Right cardiac atrium (tissue), 5 donors: Measurements from ENCODE around the gene FAM117A. TPM values are rescaled to one million over a fixed set of nuclear protein-coding genes. Genes with fewer than 3 reads are reported as not detected.
A peak's percentile ranks its signal among the peaks of the same experiment; 100 is the strongest.
"Not testable (repeated sequence)": the region's sequence is repeated elsewhere in the genome, so short reads cannot be mapped to it uniquely, and the experiment has no call there.

Experiments
- ATAC-seq, 2 donors: fragments of 200-7000 bp; cut with Tn5 transposase; one replicate each; pipeline versions ENCODE4 v1.8.0 to v1.9.1; 2020; ENCODE audit warnings: moderate library complexity in 2 of 2, mild to moderate bottlenecking in 1 of 2
- DNase-seq, 3 donors: peaks; one replicate each; pipeline ENCODE4 v3.0.0-alpha.2; 2020
- H3K27ac ChIP-seq: one replicate; pipeline ENCODE4 v1.5.1; 2013; ENCODE audit warnings: mild to moderate bottlenecking, low read length, control low read depth, moderate library complexity
- H3K27me3 ChIP-seq: one replicate; pipeline ENCODE4 v1.6.1; 2013; ENCODE audit not compliant: control insufficient read depth, insufficient read depth
- H3K4me1 ChIP-seq: one replicate; pipeline ENCODE4 v1.6.1; 2013; ENCODE audit warnings: low read length; ENCODE audit not compliant: control insufficient read depth, insufficient read depth
- H3K4me3 ChIP-seq: one replicate; pipeline ENCODE4 v1.5.1; 2013; ENCODE audit warnings: low read length, control low read depth
- H3K9me3 ChIP-seq: one replicate; pipeline ENCODE4 v1.6.1; 2013; ENCODE audit warnings: low read length; ENCODE audit not compliant: control insufficient read depth
- WGBS: extraction: QIAGEN DNeasy Blood & Tissue Kit; methylation state at CpG from one replicate; pipeline ENCODE4 v1.1.7; 2013; 5-methylcytosine and 5-hydroxymethylcytosine counted together
- intact Hi-C, 4 donors: fragments of 100-400 bp; cut with DNase I; formaldehyde crosslinking; loops; one replicate each; pipeline versions ENCODE4 v1.11.0 to v1.14.0; 2022 to 2023
- polyA plus RNA-seq: library from polyadenylated mRNA; stranded (reverse); fragments of 200-250 nt; gene quantifications from one replicate; pipeline ENCODE4 v1.2.3, GENCODE V29; 2013
- total RNA-seq, 4 donors: library from RNA; stranded (reverse); fragmentation: NEBNext Ultra II Directional; extraction: Animal tissue kit (Norgen Biotek cat#: 25700); gene quantifications; one replicate each; pipeline ENCODE4 v1.2.1, GENCODE V29; 2021
- donor health status: healthy with polysubstance abuse.
- donor health status: DM: no; HTN: yes; CAD: no.
- donor health status: DM: no; HTN: no; CAD: no.
- donor health status: DM: no; HTN: yes; CAD: no; lungs with severe emphysema.
- donor health status: DM: yes; HTN: yes; CAD: no.

The FAM117A gene
- total and polyA plus RNA-seq, 5 donors: 9.9 to 22.8 (median 16.9) TPM

DNA sequence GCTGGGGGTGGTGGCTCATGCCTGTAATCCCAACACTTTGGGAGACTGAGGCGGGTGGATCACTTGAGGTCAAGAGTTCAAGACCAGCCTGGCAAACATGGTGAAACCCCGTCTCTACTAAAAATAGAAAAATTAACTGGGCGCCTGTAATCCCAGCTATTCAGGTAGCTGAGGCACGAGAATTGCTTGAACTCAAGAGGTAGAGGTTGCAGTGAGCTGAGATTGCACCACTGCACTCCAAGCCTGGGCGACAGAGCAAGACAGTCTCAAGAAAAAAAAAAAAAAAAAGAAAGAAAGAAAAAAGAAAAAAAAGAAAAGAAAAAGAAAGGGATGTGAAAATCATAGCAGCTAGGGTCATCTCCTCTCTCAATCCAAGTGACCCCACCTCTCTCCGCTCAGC, 39.4 kb downstream of the FAM117A start:
- H3K4me1 ChIP-seq: peaks cover 30% of the 10 kb centered on the region
- ATAC-seq, H3K9me3 ChIP-seq, H3K4me3 ChIP-seq, intact Hi-C loops, H3K27me3 ChIP-seq, DNase-seq, H3K27ac ChIP-seq: not testable (repeated sequence)
- 79% methylated on average over 6 of the region's 6 CpGs for WGBS

DNA sequence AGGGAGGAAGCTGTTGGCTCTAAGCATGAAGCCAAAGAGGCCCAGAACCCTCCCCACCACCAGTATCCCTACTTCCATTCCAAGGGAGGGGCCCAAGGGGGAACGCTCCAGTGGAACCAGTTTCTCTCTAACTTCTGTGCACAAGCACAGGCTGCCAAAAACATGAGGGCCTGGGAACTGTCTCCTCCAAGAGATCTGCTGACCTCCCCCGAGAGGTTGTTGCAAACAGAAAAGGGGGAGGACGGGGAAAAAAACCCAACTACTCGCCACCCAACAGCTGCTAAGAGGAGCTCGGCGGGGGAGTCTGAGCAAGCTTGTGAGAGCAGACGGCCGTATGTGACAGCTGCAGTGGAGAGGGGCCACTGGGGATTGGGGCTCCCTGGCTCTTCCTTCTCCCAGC, 40.5 kb downstream of the FAM117A start:
- intact Hi-C loops: no loop called here
- H3K27ac ChIP-seq: peak overlapping the region; percentile 71
- WGBS: 31% methylated on average over 8 of the region's 8 CpGs
- ATAC-seq: peak; percentile 78 to 88
- H3K4me1 ChIP-seq: peaks cover 23% of the 10 kb centered on the region
- no peaks in the 10 kb centered on the region for H3K9me3 ChIP-seq
- no peaks in the 10 kb centered on the region for H3K27me3 ChIP-seq
- DNase-seq: peak; percentile 70 to 92 (median 90)
- H3K4me3 ChIP-seq: no peak overlapping the region

DNA sequence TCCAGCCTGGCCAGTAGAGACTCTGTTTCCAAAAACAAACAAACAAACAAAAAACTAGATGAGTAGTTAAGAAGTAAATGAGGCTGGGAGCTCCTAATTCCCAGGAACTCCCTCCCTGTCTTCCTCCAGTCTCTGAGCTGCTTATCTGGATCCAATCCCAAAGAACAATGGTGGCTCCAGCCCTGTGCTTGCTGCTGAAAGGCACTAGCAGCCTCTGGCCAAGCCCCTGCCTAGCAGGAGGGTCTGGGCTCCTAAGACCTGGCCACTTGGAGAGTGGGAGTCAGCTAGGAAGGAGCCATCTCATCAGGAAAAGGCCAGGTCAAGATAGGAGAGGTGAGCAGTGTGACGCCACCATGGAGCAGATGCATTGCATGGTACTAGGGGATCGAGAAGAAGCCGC, 41.9 kb downstream of the FAM117A start:
- H3K27ac ChIP-seq: peak overlapping the region; percentile 59
- WGBS: 94% methylated on average over 3 of the region's 3 CpGs
- H3K4me1 ChIP-seq: peaks cover 18% of the 10 kb centered on the region
- no peaks in the 10 kb centered on the region for H3K9me3 ChIP-seq
- peak in 1 of 3 donors; percentile 15 for DNase-seq
- no peak overlapping the region for H3K4me3 ChIP-seq
- no peak for ATAC-seq
- intact Hi-C loops: no loop called here
- H3K27me3 ChIP-seq: no peaks in the 10 kb centered on the region

DNA sequence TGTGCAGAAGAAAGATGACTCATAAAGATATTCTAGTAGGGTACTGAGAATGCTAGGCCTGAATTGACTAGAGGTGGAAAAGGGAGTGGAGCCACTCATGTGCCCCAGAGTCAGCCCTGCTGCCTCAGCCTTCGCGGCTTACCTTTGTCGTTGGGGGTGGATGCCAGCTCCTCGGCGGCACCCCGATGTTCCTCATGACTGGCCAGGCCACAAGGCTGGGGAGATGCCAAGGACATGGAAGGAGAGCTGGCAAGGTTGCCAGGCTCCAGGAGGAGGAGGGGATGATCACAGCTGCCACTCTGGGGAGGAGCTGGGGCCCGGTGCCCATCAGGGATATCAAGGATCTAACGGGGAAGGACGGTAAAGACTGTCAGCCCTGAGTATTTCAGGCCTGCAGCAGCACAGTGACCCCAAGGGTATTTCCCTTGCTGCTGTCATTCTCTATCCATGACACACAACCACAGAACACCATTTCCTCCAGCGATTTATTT, 46.5 kb downstream of the FAM117A start:
- peak overlapping the region; percentile 57 for H3K27ac ChIP-seq
- WGBS: 72% methylated on average over 10 of the region's 10 CpGs
- intact Hi-C loops: loop anchor here in 1 of 4 donors (10.0 kb wide), 1 partner anchor 137 kb away; no protein-coding TSS in a partner anchor

DNA sequence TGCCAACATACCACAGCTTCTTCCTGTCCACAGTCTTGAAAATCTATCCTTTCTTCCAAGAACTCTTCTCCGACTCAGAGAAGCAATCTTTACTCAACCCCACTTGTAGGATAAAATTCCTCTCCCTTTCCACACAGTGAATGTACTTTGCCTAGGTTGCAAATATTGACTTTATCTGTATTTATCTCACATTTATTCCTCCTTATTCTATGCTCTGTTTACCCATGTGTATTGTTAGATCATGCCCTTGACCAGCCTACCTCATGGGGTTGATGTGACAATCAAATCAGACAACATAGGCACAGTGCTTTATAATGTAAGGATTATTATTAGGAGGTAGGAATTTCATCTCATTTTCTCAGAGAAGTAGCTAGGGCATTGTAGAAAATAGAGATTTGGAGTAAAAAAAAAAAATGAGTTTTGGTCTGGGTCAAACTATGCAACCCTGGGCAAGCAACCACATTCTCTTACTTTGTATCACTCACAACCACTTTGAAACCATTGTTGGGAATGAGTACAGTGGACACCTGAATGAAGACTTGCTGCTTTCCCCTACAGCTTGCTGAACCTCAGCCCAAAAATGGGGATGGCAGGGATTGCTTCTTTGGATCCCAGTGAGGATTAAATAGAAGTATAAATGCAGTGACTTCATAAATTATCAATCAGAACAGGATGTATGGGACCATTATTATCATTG, 47.1 kb downstream of the FAM117A start:
- no peak for DNase-seq
- Histone ChIP-seq H3K27me3 (no peaks in the 10 kb centered on the region), H3K4me1 (peaks cover 3% of the 10 kb centered on the region), H3K27ac (no peak overlapping the region), H3K9me3 (no peaks in the 10 kb centered on the region), H3K4me3 (no peak overlapping the region)
- intact Hi-C loops: loop anchor here in 1 of 4 donors (10.0 kb wide), 1 partner anchor 138 kb away; no protein-coding TSS in a partner anchor
- 71% methylated on average over 1 of the region's 1 CpG for WGBS
- ATAC-seq: no peak

More for the DNA sequence above, 46.5 kb downstream of the FAM117A start:
- peaks cover 7% of the 10 kb centered on the region for H3K4me1 ChIP-seq
- no peak overlapping the region for H3K4me3 ChIP-seq
- H3K9me3 ChIP-seq: no peaks in the 10 kb centered on the region
- DNase-seq: peak in 2 of 3 donors; percentile 75 to 77
- ATAC-seq: peak; percentile 30 to 52
- H3K27me3 ChIP-seq: no peaks in the 10 kb centered on the region

DNA sequence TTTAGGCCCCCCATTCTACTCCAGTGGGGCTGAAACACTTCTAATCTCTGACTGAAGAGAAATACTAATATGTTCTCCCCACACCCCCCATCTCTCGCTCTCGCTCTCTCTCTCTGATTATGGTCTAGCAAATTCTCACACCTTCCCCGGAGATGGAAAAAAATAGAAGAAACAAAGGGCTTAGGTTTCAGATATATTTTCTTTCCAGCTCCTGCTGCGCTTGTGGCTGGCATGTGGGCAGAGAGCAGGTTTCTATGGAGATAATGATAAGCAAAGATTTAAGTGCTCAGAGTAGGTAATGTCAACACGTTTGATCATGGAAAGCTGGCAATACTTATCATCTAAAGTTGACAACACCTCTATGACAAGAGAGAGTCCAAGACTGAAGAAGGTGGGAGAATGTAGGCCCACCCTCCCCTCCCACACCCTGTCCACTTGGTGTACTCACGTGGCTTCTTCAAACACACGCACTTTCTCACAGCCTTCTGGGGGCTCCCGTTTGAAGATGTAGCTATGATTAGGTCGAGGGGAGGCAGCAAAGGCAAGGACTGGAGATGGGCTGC, 48.1 kb downstream of the FAM117A start:
- Histone ChIP-seq H3K4me1 (peaks cover 3% of the 10 kb centered on the region), H3K9me3 (no peaks in the 10 kb centered on the region), H3K27ac (peak overlapping the region; percentile 81), H3K4me3 (no peak overlapping the region), H3K27me3 (no peaks in the 10 kb centered on the region)
- peak; percentile 25 to 37 for ATAC-seq
- 48% methylated on average over 9 of the region's 9 CpGs for WGBS
- no peak for DNase-seq
- intact Hi-C loops: loop anchor here in 1 of 4 donors (10.0 kb wide), 1 partner anchor 139 kb away; no protein-coding TSS in a partner anchor

DNA sequence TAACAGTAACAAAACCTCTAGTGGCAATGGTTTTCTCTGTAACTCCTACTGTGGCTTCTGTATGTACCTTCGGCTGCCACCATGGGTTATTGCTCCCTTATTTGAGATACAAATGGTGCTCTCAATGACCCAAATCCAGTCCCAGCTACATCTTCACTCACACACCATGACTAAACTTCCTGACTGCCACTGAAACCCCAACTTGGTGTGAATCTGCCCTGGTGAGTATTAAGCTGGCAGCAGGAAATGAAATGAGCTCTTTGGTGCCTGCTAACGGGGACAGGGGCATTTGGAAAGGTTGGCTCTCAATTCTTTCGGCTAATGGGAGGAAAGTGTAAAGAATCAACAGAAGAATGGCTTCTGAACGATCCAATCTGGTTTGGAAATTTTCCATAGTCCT, 48.7 kb downstream of the FAM117A start:
- ATAC-seq (no peak), DNase-seq (no peak)
- H3K27me3 ChIP-seq: no peaks in the 10 kb centered on the region
- H3K9me3 ChIP-seq: no peaks in the 10 kb centered on the region
- WGBS: 62% methylated on average over 4 of the region's 4 CpGs
- no peak overlapping the region for H3K4me3 ChIP-seq
- H3K4me1 ChIP-seq: peaks cover 3% of the 10 kb centered on the region
- intact Hi-C loops: loop anchor here in 1 of 4 donors (10.0 kb wide), 1 partner anchor 140 kb away; no protein-coding TSS in a partner anchor
- H3K27ac ChIP-seq: no peak overlapping the region

DNA sequence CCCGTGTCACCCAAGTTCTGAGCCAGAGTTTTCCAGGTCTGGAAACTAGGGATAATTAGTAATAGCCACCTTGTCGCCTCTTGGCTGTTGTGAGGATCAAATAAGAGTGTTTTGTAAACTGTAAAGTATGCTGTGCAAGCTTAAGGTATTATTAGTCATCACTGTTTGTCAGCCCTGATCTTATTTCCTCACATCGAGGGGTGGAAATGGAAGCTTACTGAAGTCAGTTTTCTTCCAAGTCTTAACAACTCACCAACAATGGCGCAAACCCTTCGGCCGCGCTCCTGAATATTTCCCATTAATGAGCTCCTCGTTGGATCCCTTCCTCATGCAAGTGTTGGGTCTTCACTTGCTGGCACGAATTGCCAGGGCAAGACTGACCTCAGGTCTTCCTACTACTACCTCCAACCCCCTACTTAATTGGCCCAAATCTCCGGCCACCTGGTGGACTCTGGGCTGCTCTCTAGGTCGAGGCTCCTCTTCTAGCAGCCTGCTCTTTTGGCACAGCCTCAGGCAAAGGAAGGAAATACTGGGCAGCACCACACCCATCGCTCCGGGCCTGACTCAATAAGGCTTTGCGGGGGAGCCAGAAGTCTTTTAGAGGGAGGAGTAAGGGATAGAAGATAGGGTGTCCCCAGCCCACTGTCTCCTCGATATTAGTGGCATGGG, 55.3 kb downstream of the FAM117A start:
- WGBS: 49% methylated on average over 15 of the region's 15 CpGs
- Histone ChIP-seq H3K27ac (peak overlapping the region; percentile 17), H3K4me1 (peaks cover 3% of the 10 kb centered on the region), H3K4me3 (peak overlapping the region; percentile 17), H3K27me3 (no peaks in the 10 kb centered on the region), H3K9me3 (no peaks in the 10 kb centered on the region)
- ATAC-seq (peak; percentile 13 to 45), DNase-seq (peak in 1 of 3 donors; percentile 71)
- intact Hi-C loops: loop anchor here (5.0 to 10.0 kb wide), 4 partner anchors 69 to 146 kb away; partner anchors contain the start of gene KAT7 (in 1 of the 4)

DNA sequence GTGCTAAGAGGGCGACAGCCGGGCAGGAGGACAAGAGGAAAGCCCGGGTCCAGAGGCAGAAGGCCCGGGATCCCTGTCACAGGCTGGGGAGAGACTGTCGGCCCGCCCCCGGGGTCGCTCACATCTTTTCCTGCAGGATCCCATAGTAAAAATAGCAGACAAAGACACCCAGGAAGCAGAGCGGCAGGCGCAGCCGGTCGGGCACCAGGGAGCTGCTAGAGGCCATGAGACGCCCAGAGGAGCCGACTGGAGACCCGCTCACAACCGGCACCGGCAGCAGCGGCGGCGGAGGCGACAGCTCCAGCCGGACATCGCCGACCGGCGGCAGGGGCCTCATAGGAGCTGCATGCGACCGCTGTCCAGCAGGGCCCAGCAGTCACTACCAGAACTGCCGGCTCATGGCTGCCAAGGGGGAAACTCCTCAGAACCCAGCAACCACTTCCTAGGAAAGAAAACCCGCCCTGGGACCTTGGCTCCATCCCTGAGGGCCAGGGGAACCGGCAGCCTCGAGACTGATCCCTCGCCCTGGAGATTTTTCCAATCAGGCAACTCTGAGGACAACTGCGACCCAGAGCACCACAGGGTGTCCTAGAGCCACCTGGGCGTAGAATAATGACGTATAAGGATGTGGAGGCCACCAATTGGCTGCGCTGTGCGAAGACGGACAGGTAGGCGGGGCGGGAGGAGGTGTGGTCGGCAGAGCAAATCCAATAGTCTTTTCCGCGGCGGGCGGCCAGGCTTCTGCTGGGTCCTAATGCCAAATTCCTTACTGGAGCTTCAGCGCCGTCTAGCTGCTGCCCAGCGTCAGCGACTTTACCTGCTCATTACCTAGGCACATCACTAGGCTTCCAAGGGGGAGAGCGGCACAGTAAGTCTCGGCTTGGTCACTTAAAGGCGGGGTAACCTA, 56.1 kb downstream of the FAM117A start, which contains the start of gene SLC35B1:
SLC35B1 (minus strand) TSS at position 357 of the 907 bp plus-strand sequence; CDS start at position 226, 131 bp downstream.
- Histone ChIP-seq H3K27ac (peak within 1 kb of the TSS; percentile 96), H3K4me3 (peak within 1 kb of the TSS; percentile 92), H3K4me1 (peaks cover 3% of the 10 kb centered on the region), H3K27me3 (no peaks in the 10 kb centered on the region), H3K9me3 (no peaks in the 10 kb centered on the region)
- intact Hi-C loops: loop anchor here (2.0 to 10.0 kb wide), 5 partner anchors 69 to 147 kb away; partner anchors contain the start of gene KAT7 (in 1 of the 4)
- 1% methylated on average over 53 of the region's 53 CpGs for WGBS
- DNase-seq (peak; percentile 99 to 100 (median 100)), ATAC-seq (peak; percentile 99)

DNA sequence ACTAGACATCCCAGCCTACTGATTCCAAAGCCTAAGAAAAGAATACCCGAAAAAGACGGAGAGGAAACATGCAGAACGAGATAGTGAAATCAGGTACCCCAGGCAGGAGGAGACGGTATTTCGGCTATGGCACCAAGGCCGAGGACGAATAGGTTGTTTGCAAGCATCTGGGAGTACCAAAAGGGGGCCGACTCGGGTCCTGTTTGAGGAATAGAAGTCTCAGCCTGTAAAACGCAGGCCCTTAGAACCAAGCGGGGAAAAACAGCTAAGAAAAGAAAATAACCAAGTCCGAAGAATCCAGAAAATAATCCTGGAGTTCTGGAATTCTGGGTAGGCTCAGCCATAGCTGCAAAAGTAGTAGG, 56.7 kb downstream of the FAM117A start:
- Histone ChIP-seq H3K4me3 (peak overlapping the region; percentile 92), H3K4me1 (peaks cover 3% of the 10 kb centered on the region), H3K27ac (peak overlapping the region; percentile 96), H3K9me3 (no peaks in the 10 kb centered on the region), H3K27me3 (no peaks in the 10 kb centered on the region)
- under 1% methylated on average over 12 of the region's 12 CpGs for WGBS
- ATAC-seq: no peak
- intact Hi-C loops: loop anchor here (2.0 to 10.0 kb wide), 5 partner anchors 70 to 148 kb away; partner anchors contain the start of gene KAT7 (in 1 of the 4)
- no peak for DNase-seq
